ENCODE measurements around the gene BMPR1A. TPM values are rescaled to one million over a fixed set of nuclear protein-coding genes. Genes with fewer than 3 reads are reported as not detected.

The BMPR1A gene
- total and polyA plus RNA-seq, 9 of the 15 experiments (the other 6 are each of a cell fraction or from before 2014, with no cell fraction given) = 1.6 to 17.5 (median 9.1) TPM

GRCh38 chr10:86752311-86752710 is 4.1 kb upstream of the BMPR1A start (continued):
- no peak for TF ChIP-seq MITF (IDR thresholded peaks at IDR 0.05)
- TF ChIP-seq NCOA6 (IDR thresholded peaks at IDR 0.05) = no peak
- no peak for TF ChIP-seq SUPT5H (IDR thresholded peaks at IDR 0.05)
- no peak for TF ChIP-seq CGGBP1 (CRISPR knock-in tag; IDR thresholded peaks at IDR 0.05)
- TF ChIP-seq ZNF668 (CRISPR knock-in tag; IDR thresholded peaks at IDR 0.05) = no peak
- TF ChIP-seq POLR2B (IDR thresholded peaks at IDR 0.05; ENCODE audit: low read depth, partially characterized antibody) = no peak
- TF ChIP-seq ZFX (CRISPR knock-in tag; IDR thresholded peaks at IDR 0.05) = no peak
- TF ChIP-seq ZNF263 (CRISPR knock-in tag; IDR thresholded peaks at IDR 0.05; ENCODE audit: borderline replicate concordance) = peak; percentile 90
- no peak for TF ChIP-seq ZBTB9 (CRISPR knock-in tag; IDR thresholded peaks at IDR 0.05)
- no peak for TF ChIP-seq PRMT5 (CRISPR knock-in tag; IDR thresholded peaks at IDR 0.05)
- no peak for TF ChIP-seq MBD1 (CRISPR knock-in tag; IDR thresholded peaks at IDR 0.05)
- TF ChIP-seq ZNF197 (CRISPR knock-in tag; IDR thresholded peaks at IDR 0.05; ENCODE audit: low read depth) = no peak
- no peak for TF ChIP-seq PCBP1 (IDR thresholded peaks at IDR 0.05; ENCODE audit: low read depth, low read length, poor library complexity, severe bottlenecking)
- TF ChIP-seq RBM25 (IDR thresholded peaks at IDR 0.05; ENCODE audit: low read depth, low read length, severe bottlenecking) = no peak
- TF ChIP-seq MAFG (tag; conservative IDR thresholded peaks at IDR 0.05) = no peak
- TF ChIP-seq NR2C2 (CRISPR knock-in tag; IDR thresholded peaks at IDR 0.05) = no peak
- no peak for TF ChIP-seq NR2C2 (tag; IDR thresholded peaks at IDR 0.05)
- no peak for TF ChIP-seq U2AF1 (optimal IDR thresholded peaks at IDR 0.05; ENCODE audit: low read depth, low read length)
- peak; percentile 40; the same call in 1 of the 2 replicates for TF ChIP-seq SOX6 (IDR thresholded peaks at IDR 0.05)
- TF ChIP-seq FOXO4 (CRISPR knock-in tag; IDR thresholded peaks at IDR 0.05) = no peak
- TF ChIP-seq SNRNP70 (optimal IDR thresholded peaks at IDR 0.05; ENCODE audit: low read depth, low read length) = no peak
- no peak for TF ChIP-seq TCF15 (CRISPR knock-in tag; IDR thresholded peaks at IDR 0.05)
- TF ChIP-seq ILF3 (IDR thresholded peaks at IDR 0.05; ENCODE audit: borderline replicate concordance) = no peak
- no peak for TF ChIP-seq DIDO1 (tag; IDR thresholded peaks at IDR 0.05; ENCODE audit: low read depth)
- no peak for TF ChIP-seq ZKSCAN8 (CRISPR knock-in tag; IDR thresholded peaks at IDR 0.05)

All from K562 (cell line).